ENCODE results near the gene ARMH2. TPM values are rescaled to one million over a fixed set of nuclear protein-coding genes. Genes with fewer than 3 reads are reported as not detected.

Gene ARMH2
- total and polyA plus RNA-seq, 2 experiments from 2014 or later = not detected

DNA sequence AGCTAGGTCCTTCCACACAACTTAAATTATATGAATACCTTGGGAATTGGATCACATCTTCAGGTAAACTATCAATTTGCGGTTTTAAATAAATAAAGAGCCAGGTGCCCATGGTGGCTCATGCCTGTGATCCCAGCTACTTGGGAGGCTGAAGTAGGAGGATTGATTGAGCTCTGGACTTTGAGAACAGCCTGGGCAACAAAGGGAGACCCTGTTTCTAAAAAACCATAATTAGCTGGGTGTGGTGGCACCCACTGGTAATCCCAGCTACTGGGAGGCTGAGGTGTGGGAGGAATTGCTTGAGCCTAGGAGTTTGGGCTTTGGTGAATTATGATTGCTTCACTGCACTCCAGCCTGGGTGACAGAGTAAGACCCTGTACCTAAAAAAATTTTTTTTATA, 20.6 kb downstream of the ARMH2 start:
- TF ChIP-seq NANOG (IDR thresholded peaks at IDR 0.05; ENCODE audit: borderline replicate concordance) = no peak
- TF ChIP-seq ZNF331 (CRISPR knock-in tag; IDR thresholded peaks at IDR 0.05; ENCODE audit: low read depth) = no peak
- no peak for TF ChIP-seq JUNB (IDR thresholded peaks at IDR 0.05; ENCODE audit: unreplicated experiment)
- TF ChIP-seq POLR2AphosphoS5 (IDR thresholded peaks at IDR 0.05; ENCODE audit: low read depth) = no peak
- TF ChIP-seq EZH2 (IDR thresholded peaks at IDR 0.05; ENCODE audit: low read depth, unreplicated experiment) = no peak
- TF ChIP-seq EZH2phosphoT487 (IDR thresholded peaks at IDR 0.05; ENCODE audit: unreplicated experiment) = no peak
- TF ChIP-seq, protein P1, sequence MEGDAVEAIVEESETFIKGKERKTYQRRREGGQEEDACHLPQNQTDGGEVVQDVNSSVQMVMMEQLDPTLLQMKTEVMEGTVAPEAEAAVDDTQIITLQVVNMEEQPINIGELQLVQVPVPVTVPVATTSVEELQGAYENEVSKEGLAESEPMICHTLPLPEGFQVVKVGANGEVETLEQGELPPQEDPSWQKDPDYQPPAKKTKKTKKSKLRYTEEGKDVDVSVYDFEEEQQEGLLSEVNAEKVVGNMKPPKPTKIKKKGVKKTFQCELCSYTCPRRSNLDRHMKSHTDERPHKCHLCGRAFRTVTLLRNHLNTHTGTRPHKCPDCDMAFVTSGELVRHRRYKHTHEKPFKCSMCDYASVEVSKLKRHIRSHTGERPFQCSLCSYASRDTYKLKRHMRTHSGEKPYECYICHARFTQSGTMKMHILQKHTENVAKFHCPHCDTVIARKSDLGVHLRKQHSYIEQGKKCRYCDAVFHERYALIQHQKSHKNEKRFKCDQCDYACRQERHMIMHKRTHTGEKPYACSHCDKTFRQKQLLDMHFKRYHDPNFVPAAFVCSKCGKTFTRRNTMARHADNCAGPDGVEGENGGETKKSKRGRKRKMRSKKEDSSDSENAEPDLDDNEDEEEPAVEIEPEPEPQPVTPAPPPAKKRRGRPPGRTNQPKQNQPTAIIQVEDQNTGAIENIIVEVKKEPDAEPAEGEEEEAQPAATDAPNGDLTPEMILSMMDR (conservative IDR thresholded peaks at IDR 0.05; ENCODE audit: low read depth in 2 of 2) = no peak
- TF ChIP-seq, protein P2, sequence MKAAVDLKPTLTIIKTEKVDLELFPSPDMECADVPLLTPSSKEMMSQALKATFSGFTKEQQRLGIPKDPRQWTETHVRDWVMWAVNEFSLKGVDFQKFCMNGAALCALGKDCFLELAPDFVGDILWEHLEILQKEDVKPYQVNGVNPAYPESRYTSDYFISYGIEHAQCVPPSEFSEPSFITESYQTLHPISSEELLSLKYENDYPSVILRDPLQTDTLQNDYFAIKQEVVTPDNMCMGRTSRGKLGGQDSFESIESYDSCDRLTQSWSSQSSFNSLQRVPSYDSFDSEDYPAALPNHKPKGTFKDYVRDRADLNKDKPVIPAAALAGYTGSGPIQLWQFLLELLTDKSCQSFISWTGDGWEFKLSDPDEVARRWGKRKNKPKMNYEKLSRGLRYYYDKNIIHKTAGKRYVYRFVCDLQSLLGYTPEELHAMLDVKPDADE (IDR thresholded peaks at IDR 0.05) = no peak
- no peak for TF ChIP-seq ZNF114 (CRISPR knock-in tag; IDR thresholded peaks at IDR 0.05)
- no peak for TF ChIP-seq CREB1 (CRISPR knock-in tag; IDR thresholded peaks at IDR 0.05; ENCODE audit: low read depth)
- TF ChIP-seq, protein P3, sequence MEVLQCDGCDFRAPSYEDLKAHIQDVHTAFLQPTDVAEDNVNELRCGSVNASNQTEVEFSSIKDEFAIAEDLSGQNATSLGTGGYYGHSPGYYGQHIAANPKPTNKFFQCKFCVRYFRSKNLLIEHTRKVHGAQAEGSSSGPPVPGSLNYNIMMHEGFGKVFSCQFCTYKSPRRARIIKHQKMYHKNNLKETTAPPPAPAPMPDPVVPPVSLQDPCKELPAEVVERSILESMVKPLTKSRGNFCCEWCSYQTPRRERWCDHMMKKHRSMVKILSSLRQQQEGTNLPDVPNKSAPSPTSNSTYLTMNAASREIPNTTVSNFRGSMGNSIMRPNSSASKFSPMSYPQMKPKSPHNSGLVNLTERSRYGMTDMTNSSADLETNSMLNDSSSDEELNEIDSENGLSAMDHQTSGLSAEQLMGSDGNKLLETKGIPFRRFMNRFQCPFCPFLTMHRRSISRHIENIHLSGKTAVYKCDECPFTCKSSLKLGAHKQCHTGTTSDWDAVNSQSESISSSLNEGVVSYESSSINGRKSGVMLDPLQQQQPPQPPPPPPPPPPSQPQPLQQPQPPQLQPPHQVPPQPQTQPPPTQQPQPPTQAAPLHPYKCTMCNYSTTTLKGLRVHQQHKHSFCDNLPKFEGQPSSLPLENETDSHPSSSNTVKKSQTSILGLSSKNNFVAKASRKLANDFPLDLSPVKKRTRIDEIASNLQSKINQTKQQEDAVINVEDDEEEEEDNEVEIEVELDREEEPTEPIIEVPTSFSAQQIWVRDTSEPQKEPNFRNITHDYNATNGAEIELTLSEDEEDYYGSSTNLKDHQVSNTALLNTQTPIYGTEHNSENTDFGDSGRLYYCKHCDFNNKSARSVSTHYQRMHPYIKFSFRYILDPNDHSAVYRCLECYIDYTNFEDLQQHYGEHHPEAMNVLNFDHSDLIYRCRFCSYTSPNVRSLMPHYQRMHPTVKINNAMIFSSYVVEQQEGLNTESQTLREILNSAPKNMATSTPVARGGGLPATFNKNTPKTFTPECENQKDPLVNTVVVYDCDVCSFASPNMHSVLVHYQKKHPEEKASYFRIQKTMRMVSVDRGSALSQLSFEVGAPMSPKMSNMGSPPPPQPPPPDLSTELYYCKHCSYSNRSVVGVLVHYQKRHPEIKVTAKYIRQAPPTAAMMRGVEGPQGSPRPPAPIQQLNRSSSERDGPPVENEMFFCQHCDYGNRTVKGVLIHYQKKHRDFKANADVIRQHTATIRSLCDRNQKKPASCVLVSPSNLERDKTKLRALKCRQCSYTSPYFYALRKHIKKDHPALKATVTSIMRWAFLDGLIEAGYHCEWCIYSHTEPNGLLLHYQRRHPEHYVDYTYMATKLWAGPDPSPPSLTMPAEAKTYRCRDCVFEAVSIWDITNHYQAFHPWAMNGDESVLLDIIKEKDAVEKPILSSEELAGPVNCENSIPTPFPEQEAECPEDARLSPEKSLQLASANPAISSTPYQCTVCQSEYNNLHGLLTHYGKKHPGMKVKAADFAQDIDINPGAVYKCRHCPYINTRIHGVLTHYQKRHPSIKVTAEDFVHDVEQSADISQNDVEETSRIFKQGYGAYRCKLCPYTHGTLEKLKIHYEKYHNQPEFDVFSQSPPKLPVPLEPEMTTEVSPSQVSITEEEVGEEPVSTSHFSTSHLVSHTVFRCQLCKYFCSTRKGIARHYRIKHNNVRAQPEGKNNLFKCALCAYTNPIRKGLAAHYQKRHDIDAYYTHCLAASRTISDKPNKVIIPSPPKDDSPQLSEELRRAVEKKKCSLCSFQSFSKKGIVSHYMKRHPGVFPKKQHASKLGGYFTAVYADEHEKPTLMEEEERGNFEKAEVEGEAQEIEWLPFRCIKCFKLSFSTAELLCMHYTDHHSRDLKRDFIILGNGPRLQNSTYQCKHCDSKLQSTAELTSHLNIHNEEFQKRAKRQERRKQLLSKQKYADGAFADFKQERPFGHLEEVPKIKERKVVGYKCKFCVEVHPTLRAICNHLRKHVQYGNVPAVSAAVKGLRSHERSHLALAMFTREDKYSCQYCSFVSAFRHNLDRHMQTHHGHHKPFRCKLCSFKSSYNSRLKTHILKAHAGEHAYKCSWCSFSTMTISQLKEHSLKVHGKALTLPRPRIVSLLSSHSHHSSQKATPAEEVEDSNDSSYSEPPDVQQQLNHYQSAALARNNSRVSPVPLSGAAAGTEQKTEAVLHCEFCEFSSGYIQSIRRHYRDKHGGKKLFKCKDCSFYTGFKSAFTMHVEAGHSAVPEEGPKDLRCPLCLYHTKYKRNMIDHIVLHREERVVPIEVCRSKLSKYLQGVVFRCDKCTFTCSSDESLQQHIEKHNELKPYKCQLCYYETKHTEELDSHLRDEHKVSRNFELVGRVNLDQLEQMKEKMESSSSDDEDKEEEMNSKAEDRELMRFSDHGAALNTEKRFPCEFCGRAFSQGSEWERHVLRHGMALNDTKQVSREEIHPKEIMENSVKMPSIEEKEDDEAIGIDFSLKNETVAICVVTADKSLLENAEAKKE (CRISPR knock-in tag; IDR thresholded peaks at IDR 0.05) = no peak
- TF ChIP-seq, protein P4, sequence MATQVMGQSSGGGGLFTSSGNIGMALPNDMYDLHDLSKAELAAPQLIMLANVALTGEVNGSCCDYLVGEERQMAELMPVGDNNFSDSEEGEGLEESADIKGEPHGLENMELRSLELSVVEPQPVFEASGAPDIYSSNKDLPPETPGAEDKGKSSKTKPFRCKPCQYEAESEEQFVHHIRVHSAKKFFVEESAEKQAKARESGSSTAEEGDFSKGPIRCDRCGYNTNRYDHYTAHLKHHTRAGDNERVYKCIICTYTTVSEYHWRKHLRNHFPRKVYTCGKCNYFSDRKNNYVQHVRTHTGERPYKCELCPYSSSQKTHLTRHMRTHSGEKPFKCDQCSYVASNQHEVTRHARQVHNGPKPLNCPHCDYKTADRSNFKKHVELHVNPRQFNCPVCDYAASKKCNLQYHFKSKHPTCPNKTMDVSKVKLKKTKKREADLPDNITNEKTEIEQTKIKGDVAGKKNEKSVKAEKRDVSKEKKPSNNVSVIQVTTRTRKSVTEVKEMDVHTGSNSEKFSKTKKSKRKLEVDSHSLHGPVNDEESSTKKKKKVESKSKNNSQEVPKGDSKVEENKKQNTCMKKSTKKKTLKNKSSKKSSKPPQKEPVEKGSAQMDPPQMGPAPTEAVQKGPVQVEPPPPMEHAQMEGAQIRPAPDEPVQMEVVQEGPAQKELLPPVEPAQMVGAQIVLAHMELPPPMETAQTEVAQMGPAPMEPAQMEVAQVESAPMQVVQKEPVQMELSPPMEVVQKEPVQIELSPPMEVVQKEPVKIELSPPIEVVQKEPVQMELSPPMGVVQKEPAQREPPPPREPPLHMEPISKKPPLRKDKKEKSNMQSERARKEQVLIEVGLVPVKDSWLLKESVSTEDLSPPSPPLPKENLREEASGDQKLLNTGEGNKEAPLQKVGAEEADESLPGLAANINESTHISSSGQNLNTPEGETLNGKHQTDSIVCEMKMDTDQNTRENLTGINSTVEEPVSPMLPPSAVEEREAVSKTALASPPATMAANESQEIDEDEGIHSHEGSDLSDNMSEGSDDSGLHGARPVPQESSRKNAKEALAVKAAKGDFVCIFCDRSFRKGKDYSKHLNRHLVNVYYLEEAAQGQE (IDR thresholded peaks at IDR 0.05; ENCODE audit: unreplicated experiment) = no peak
- TF ChIP-seq STAT1 (IDR thresholded peaks at IDR 0.05; ENCODE audit: unreplicated experiment) = no peak
- H3K4me2 ChIP-seq = peak overlapping the region; percentile 95; the same call in 1 of the 2 replicates
- H3K4me3 ChIP-seq = no peak overlapping the region
- peaks cover 59% of the 10 kb centered on the region for H3K36me3 Mint-ChIP-seq (ENCODE audit: low read depth)
- H3K36me3 ChIP-seq (ENCODE audit: insufficient read depth) = peaks cover 14% of the 10 kb centered on the region
- 0 out of 3 replicates have a peak overlapping the region, but pooled peaks have one; percentile 17 for H3K4me3 Mint-ChIP-seq
- H2AFZ ChIP-seq = no peak overlapping the region
- H3K9me2 ChIP-seq (ENCODE audit: insufficient read depth) = no peaks in the 10 kb centered on the region
- H3K79me2 ChIP-seq (replicated peaks; ENCODE audit: insufficient read depth) = peaks cover 68% of the 10 kb centered on the region
- DNase-seq (ENCODE audit: low spot score) = no peak
- H3K9me3 Mint-ChIP-seq = no peaks in the 10 kb centered on the region
- no peak for ATAC-seq
- no peak overlapping the region for H3K27ac ChIP-seq (ENCODE audit: low read depth)
- peaks cover 17% of the 10 kb centered on the region; the same call in 2 of the 3 replicates for H3K4me1 Mint-ChIP-seq
- no peaks in the 10 kb centered on the region for H3K27me3 ChIP-seq (ENCODE audit: insufficient read depth)
- H4K20me1 ChIP-seq (replicated peaks; ENCODE audit: insufficient read depth) = peaks cover 27% of the 10 kb centered on the region
- H3K4me1 ChIP-seq (ENCODE audit: insufficient read depth) = peaks cover 13% of the 10 kb centered on the region
- H3F3A ChIP-seq (replicated peaks; ENCODE audit: low read depth) = no peaks in the 10 kb centered on the region
- H3K27me3 Mint-ChIP-seq (ENCODE audit: insufficient read depth, low read depth, poor library complexity) = peaks cover 8% of the 10 kb centered on the region
- H3K27ac Mint-ChIP-seq = no peak overlapping the region

Measured in GM23338 (cell line).